HG02943 (cell line): ENCODE measurements around the gene VPS16.
A peak's percentile ranks its signal among the peaks of the same experiment; 100 is the strongest.

Experiments
- ATAC-seq: cut with Tn5 transposase; IDR thresholded peaks from one replicate; pipeline ENCODE4 v1.9.1; 2021; ENCODE audit warnings: mild to moderate bottlenecking, low read depth, moderate library complexity; ENCODE audit not compliant: unreplicated experiment

VPS16 gene

GRCh38 chr20:2833761-2834160, 6.8 kb upstream of the VPS16 start:
- no peak for ATAC-seq

DNA sequence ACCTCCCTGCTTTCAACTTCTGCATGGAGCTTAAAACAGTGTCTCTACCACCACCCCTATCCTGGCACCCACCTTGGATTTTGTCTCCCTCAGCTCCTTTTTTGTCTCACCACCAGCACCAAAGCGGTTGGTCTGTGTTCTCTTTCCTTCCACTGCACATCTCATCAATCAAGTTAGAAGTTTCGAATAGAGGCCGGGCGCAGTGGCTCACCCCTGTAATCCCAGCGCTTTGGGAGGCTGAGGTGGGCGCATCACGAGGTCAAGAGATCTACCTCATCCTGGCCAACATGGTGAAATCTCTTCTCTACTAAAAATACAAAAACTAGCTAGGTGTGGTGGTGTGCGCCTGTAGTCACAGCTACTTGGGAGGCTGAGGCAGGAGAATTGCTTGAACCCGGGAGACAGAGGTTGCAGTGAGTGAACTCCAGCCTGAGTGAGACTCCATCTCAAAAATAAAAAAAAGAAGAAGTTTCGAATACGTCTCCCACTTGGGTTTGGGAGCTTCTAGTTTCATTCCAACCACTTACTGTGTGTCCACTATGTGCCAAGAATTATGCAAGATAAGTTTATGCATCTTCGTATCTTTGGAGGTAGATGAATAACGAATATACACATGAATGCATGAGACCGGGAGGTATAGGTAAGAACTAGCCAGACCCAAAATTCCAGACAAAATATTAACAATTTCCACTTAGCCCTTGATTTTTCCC, 6.0 kb upstream of the VPS16 start:
- ATAC-seq: no peak

GRCh38 chr20:2835331-2835796, 5.2 kb upstream of the VPS16 start:
- no peak for ATAC-seq

DNA sequence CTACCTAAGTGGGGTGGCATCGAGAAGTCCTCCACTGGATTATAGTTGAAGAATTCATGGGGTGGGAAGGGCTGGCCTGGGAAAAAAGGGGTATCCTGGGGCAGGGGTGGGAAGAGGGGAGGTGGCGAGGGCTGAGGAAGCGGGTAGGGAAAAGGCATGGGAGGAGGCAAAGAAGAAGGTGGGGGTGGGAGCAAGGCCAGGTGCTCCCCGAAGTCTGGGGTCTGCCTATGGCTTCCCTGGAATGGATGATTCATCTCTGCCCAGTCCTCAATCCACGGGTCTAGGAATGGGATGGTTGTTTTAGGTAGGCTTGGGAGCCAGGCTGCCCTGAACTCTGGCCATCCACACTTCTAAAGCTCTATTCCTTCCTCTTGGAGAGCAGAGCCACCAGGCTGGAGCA, 4.5 kb upstream of the VPS16 start:
- no peak for ATAC-seq

GRCh38 chr20:2837221-2837960, 3.2 kb upstream of the VPS16 start:
- ATAC-seq: no peak

DNA sequence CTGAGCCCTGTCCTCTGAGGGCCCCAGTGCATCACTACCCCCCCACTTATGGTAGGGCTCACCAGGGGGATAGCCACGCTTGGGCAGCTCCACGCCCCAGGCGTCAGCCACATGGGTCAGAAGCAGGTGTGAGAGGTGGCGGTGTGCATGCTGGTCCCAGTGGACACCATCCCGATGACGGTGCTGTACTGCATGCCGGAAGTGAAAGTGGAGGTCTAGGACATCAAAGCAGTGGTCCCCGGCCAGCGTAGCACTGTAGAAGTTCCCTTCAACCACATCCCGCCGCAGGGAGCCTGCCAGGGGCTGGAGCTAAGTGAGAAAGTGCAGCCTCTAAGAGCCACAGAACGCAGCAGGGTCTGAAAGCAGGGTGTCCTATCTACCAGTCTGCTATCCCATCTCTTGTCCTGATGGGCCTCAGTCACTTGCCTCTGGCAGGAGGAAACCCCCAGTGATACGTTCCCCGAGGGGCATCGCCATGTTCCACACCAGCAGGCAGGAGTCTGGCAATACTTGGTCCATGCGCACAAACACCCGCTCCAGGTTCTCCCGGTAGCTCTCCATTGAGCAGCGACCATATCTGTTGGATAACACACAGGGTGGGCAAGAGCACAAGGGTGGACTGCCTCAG, 2.3 kb upstream of the VPS16 start:
- ATAC-seq: no peak

- no peak for ATAC-seq
Observed at GRCh38 chr20:2838847-2839671, 1.5 kb upstream of the VPS16 start.

GRCh38 chr20:2839732-2840137, 810 bp upstream of the VPS16 start:
- peak; percentile 8 for ATAC-seq

- ATAC-seq: peak; percentile 45
Observed at GRCh38 chr20:2840967-2841531, 504 bp downstream of the VPS16 start.

GRCh38 chr20:2845607-2846006, 5.1 kb downstream of the VPS16 start:
- ATAC-seq: no peak

- no peak for ATAC-seq
Observed at GRCh38 chr20:2846698-2847097, 6.2 kb downstream of the VPS16 start.

GRCh38 chr20:2847802-2848201, 7.3 kb downstream of the VPS16 start:
- no peak for ATAC-seq

GRCh38 chr20:2849529-2849928, 9.0 kb downstream of the VPS16 start:
- ATAC-seq: no peak

DNA sequence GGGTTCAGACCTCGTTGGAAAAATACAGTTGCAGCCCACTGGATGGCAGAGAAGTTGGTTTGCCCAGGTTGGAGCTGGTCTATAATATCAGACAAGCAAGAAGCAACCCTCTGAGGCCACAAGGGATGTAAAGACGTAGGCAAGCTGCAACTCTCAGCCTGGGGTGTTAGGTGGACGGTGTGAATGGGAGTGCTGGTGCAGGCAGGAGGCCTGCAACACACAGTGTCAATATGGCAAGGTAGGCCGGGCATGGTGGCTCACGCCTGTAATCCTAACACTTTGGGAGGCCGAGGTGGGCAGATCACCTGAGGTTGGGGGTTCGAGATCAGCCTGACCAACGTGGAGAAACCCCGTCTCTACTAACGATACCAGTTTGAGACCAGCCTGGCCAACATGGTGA, 10.5 kb downstream of the VPS16 start:
- ATAC-seq: no peak

GRCh38 chr20:2858591-2858990, 18.0 kb downstream of the VPS16 start:
- ATAC-seq: no peak

DNA sequence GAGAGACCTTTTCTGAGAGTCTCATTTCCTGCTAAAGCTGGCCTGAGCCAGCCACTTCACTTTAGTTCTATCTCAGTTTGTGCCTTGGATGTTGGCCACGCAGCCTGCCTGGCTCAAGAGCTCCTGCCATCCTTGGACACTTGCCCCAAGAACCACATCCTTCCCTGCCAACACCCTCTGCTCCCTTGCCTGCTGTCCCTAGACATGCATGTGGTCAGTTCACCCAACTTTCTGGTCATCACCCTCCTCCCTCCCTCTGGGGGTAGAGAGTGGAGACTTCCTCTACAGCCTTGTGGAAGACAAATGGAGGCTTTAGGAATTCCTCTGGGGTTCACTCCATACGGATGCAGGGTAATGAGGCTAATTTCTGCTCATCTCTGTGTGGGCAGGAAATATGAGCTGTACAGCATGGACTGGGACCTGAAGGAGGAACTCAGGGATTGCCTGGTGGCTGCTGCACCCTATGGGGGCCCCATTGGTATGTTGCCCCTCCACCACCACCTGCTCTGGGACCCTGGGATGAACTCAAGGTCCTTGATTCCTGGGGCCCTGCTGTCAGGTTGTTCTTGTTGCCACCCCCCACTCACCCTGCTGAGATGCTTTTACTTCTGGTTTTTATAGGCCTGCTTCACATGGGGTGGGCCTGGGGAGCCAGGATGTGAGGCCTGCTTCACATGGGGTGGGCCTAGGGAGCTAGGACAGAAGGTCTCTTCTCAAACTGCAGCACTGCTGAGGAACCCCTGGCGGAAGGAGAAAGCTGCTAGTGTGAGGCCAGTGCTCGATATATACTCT, 19.0 kb downstream of the VPS16 start:
- no peak for ATAC-seq

DNA sequence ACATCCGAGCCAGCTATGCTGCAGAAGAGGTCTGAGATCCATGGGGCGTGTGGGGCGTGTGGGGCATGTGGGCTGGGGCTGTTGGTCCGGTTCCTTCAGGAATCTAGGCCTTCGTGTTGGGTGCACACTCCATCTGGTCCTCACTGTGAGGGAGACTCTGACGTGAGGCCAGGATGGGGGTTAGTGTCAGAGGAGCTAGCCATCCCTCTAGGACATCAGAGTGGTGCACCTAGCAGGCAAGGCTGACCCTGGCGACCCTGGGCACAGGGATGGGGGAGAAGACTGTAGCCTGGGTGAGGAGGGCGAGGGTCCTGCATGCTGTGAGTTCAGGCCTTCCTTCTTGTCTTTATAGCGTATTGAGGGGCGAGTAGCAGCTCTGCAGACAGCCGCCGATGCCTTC, 24.1 kb downstream of the VPS16 start:
- ATAC-seq: no peak

DNA sequence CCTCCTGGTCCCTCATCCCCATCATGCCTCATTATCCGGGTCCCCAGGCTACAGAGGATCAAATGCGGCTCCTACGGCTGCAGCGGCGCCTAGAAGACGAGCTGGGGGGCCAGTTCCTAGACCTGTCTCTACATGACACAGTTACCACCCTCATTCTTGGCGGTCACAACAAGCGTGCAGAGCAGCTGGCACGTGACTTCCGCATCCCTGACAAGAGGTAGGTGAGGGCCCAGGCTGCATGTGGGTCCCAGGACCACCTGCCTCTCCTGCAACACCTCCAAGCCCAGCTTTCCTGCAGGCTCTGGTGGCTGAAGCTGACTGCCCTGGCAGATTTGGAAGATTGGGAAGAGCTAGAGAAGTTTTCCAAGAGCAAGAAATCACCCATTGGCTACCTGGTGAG, 24.6 kb downstream of the VPS16 start:
- no peak for ATAC-seq

GRCh38 chr20:2865630-2866029, 25.1 kb downstream of the VPS16 start:
- no peak for ATAC-seq

- ATAC-seq: no peak
Observed at GRCh38 chr20:2866236-2866635, 25.7 kb downstream of the VPS16 start.
